Mesendoderm (in vitro differentiated cells): Measurements from ENCODE around the gene HCN2.
A peak's percentile ranks its signal among the peaks of the same experiment; 100 is the strongest.

ENCODE experiments used
- DNase-seq: peaks from one replicate; pipeline ENCODE4 v3.0.0; 2013
- H2AK5ac ChIP-seq: 2 replicates; pipeline ENCODE4 v1.6.1; 2013; ENCODE audit warnings: low read length, inconsistent platforms
- H2BK120ac ChIP-seq: 2 replicates; pipeline ENCODE4 v1.6.1; 2013; ENCODE audit warnings: low read depth, mild to moderate bottlenecking, low read length, moderate library complexity, mixed read lengths
- H2BK15ac ChIP-seq: replicated peaks from 2 replicates; pipeline ENCODE4 v1.6.1; 2013; ENCODE audit warnings: low read depth, mild to moderate bottlenecking, moderate library complexity
- H2BK5ac ChIP-seq: 2 replicates; pipeline ENCODE4 v1.6.1; 2013; ENCODE audit warnings: low read length, inconsistent platforms
- H3K18ac ChIP-seq: 2 replicates; pipeline ENCODE4 v1.6.1; 2013; ENCODE audit warnings: mild to moderate bottlenecking, low read length, mixed read lengths
- H3K23ac ChIP-seq: one replicate; pipeline ENCODE4 v1.6.1; 2013; ENCODE audit warnings: low read length
- H3K27ac ChIP-seq: 2 replicates; pipeline ENCODE4 v1.5.1; 2013; ENCODE audit warnings: low read depth, mild to moderate bottlenecking, inconsistent platforms, low read length, moderate library complexity
- H3K27me3 ChIP-seq: 2 replicates; pipeline ENCODE4 v1.6.1; 2013; ENCODE audit warnings: low read length, control low read depth, mild to moderate bottlenecking, inconsistent platforms; ENCODE audit not compliant: insufficient read depth, poor library complexity
- H3K36me3 ChIP-seq: 2 replicates; pipeline ENCODE4 v1.6.1; 2013; ENCODE audit warnings: low read length, inconsistent platforms; ENCODE audit not compliant: control insufficient read depth, insufficient read depth
- H3K4ac ChIP-seq: one replicate; pipeline ENCODE4 v1.6.1; 2013; ENCODE audit warnings: low read depth, mild to moderate bottlenecking, low read length, moderate library complexity
- H3K4me1 ChIP-seq: 2 replicates; pipeline ENCODE4 v1.6.1; 2013; ENCODE audit warnings: low read depth, low read length, inconsistent platforms; ENCODE audit not compliant: control insufficient read depth
- H3K4me2 ChIP-seq: 2 replicates; pipeline ENCODE4 v1.6.1; 2013; ENCODE audit warnings: low read length
- H3K4me3 ChIP-seq: 2 replicates; pipeline ENCODE4 v1.5.1; 2013; ENCODE audit warnings: mild to moderate bottlenecking, low read length
- H3K56ac ChIP-seq: one replicate; pipeline ENCODE4 v1.6.1; 2013; ENCODE audit warnings: low read length
- H3K79me1 ChIP-seq: 2 replicates; pipeline ENCODE4 v1.6.1; 2013; ENCODE audit warnings: low read length, inconsistent platforms
- H3K79me2 ChIP-seq: 2 replicates; pipeline ENCODE4 v1.6.1; 2013; ENCODE audit warnings: mild to moderate bottlenecking, low read length; ENCODE audit not compliant: control insufficient read depth, insufficient read depth
- H3K9ac ChIP-seq: 2 replicates; pipeline ENCODE4 v1.6.1; 2013; ENCODE audit warnings: low read length, inconsistent platforms
- H4K5ac ChIP-seq: one replicate; pipeline ENCODE4 v1.6.1; 2013; ENCODE audit warnings: low read length
- H4K8ac ChIP-seq: one replicate; pipeline ENCODE4 v1.6.1; 2013; ENCODE audit warnings: low read depth, mild to moderate bottlenecking, control low read depth, low read length, moderate library complexity
- WGBS: extraction: QIAGEN DNeasy Blood & Tissue Kit; methylation state at CpG from one replicate; pipeline ENCODE4 v1.1.7; 2013; ENCODE audit warnings: low lambda C conversion rate, missing lambda C conversion rate; ENCODE audit not compliant: insufficient coverage; ENCODE audit errors: extremely low coverage; 5-methylcytosine and 5-hydroxymethylcytosine counted together

Gene HCN2

GRCh38 chr19:607301-608154, 17.8 kb downstream of the HCN2 start:
- no peaks in the 10 kb centered on the region for H3K27me3 ChIP-seq
- no peak overlapping the region for H3K9ac ChIP-seq
- no peak overlapping the region for H3K27ac ChIP-seq
- H2BK5ac ChIP-seq: no peak overlapping the region
- no peaks in the 10 kb centered on the region for H3K36me3 ChIP-seq
- no peak overlapping the region for H3K56ac ChIP-seq
- no peaks in the 10 kb centered on the region for H3K79me2 ChIP-seq
- H2BK120ac ChIP-seq: no peak overlapping the region
- no peaks in the 10 kb centered on the region for H3K79me1 ChIP-seq
- H3K4me2 ChIP-seq: no peak overlapping the region
- no peak overlapping the region for H4K8ac ChIP-seq
- H3K18ac ChIP-seq: no peak overlapping the region
- no peak overlapping the region for H3K23ac ChIP-seq
- WGBS: no CpG with 5 or more reads among the region's 30 CpGs
- no peak overlapping the region for H2BK15ac ChIP-seq
- no peak overlapping the region for H3K4ac ChIP-seq
- no peak overlapping the region for H4K5ac ChIP-seq
- no peak overlapping the region for H3K4me3 ChIP-seq
- no peak overlapping the region for H2AK5ac ChIP-seq
- DNase-seq: no peak
- H3K4me1 ChIP-seq: no peaks in the 10 kb centered on the region

- Histone ChIP-seq H3K79me2 (no peaks in the 10 kb centered on the region), H3K4me2 (no peak overlapping the region), H4K5ac (no peak overlapping the region), H3K23ac (no peak overlapping the region), H3K9ac (no peak overlapping the region), H3K36me3 (no peaks in the 10 kb centered on the region), H3K4ac (no peak overlapping the region), H2BK15ac (no peak overlapping the region), H3K18ac (no peak overlapping the region), H3K27me3 (no peaks in the 10 kb centered on the region), H3K27ac (no peak overlapping the region), H2BK5ac (no peak overlapping the region), H3K4me3 (no peak overlapping the region), H3K4me1 (no peaks in the 10 kb centered on the region), H2BK120ac (no peak overlapping the region), H3K79me1 (no peaks in the 10 kb centered on the region), H2AK5ac (no peak overlapping the region), H3K56ac (no peak overlapping the region), H4K8ac (no peak overlapping the region)
- no CpG with 5 or more reads among the region's 30 CpGs for WGBS
- DNase-seq: no peak
These were observed 18.7 kb downstream of the HCN2 start for GRCh38 chr19:608155-609003.

- WGBS: no CpG with 5 or more reads among the region's 22 CpGs
- Histone ChIP-seq H3K36me3 (no peaks in the 10 kb centered on the region), H3K56ac (no peak overlapping the region)
These were observed 19.3 kb downstream of the HCN2 start for GRCh38 chr19:609004-609346.

GRCh38 chr19:610071-610800, 20.6 kb downstream of the HCN2 start:
- Histone ChIP-seq H3K18ac (no peak overlapping the region), H2BK15ac (no peak overlapping the region), H2AK5ac (no peak overlapping the region), H2BK5ac (no peak overlapping the region), H3K4me3 (no peak overlapping the region), H3K4me1 (no peaks in the 10 kb centered on the region), H3K23ac (no peak overlapping the region), H3K56ac (no peak overlapping the region), H3K79me2 (no peaks in the 10 kb centered on the region), H2BK120ac (no peak overlapping the region), H3K4me2 (no peak overlapping the region), H3K79me1 (no peaks in the 10 kb centered on the region), H3K9ac (no peak overlapping the region), H3K27ac (no peak overlapping the region), H3K27me3 (no peaks in the 10 kb centered on the region), H4K8ac (no peak overlapping the region), H4K5ac (no peak overlapping the region), H3K4ac (no peak overlapping the region), H3K36me3 (peaks cover 2% of the 10 kb centered on the region)
- no peak for DNase-seq
- no CpG with 5 or more reads among the region's 38 CpGs for WGBS

More at GRCh38 chr19:609004-609346, 19.3 kb downstream of the HCN2 start:
- no peak overlapping the region for H2BK5ac ChIP-seq
- no peak overlapping the region for H3K18ac ChIP-seq
- no peaks in the 10 kb centered on the region for H3K79me1 ChIP-seq
- DNase-seq: no peak
- H3K4me2 ChIP-seq: no peak overlapping the region
- H2BK120ac ChIP-seq: no peak overlapping the region
- H3K4me1 ChIP-seq: no peaks in the 10 kb centered on the region
- no peak overlapping the region for H4K5ac ChIP-seq
- no peak overlapping the region for H3K9ac ChIP-seq
- H3K79me2 ChIP-seq: no peaks in the 10 kb centered on the region
- no peak overlapping the region for H3K4me3 ChIP-seq
- H3K27ac ChIP-seq: no peak overlapping the region
- no peak overlapping the region for H3K4ac ChIP-seq
- no peaks in the 10 kb centered on the region for H3K27me3 ChIP-seq
- no peak overlapping the region for H2AK5ac ChIP-seq
- no peak overlapping the region for H2BK15ac ChIP-seq
- no peak overlapping the region for H3K23ac ChIP-seq
- no peak overlapping the region for H4K8ac ChIP-seq

GRCh38 chr19:610801-611480, 21.3 kb downstream of the HCN2 start:
- Histone ChIP-seq H4K5ac (no peak overlapping the region), H3K4me3 (no peak overlapping the region)

More at GRCh38 chr19:610801-611480, 21.3 kb downstream of the HCN2 start:
- Histone ChIP-seq H3K27me3 (no peaks in the 10 kb centered on the region), H3K79me1 (no peaks in the 10 kb centered on the region), H3K4me1 (no peaks in the 10 kb centered on the region), H4K8ac (no peak overlapping the region), H3K79me2 (no peaks in the 10 kb centered on the region), H3K4ac (no peak overlapping the region), H3K56ac (peak overlapping the region; percentile 9), H3K18ac (no peak overlapping the region), H3K23ac (no peak overlapping the region), H3K27ac (peak overlapping the region; percentile 32), H2BK15ac (no peak overlapping the region), H3K36me3 (peaks cover 2% of the 10 kb centered on the region), H2AK5ac (no peak overlapping the region), H3K4me2 (no peak overlapping the region), H3K9ac (peak overlapping the region; percentile 21), H2BK120ac (no peak overlapping the region), H2BK5ac (no peak overlapping the region)
- no CpG with 5 or more reads among the region's 36 CpGs for WGBS
- DNase-seq: no peak
